Sigmoid colon (tissue), 4 donors: ENCODE measurements around the gene ADAMTS2.

ENCODE experiments used
- CTCF ChIP-seq, 4 experiments: fragments of 450-650 bp in 3 of 4; fragments of 200-600 bp in 1 of 4; IDR thresholded peaks; one replicate each; pipeline ENCODE4 v1.5.1; 2016 to 2019; ENCODE audit warnings: antibody characterized with exemption in 4 of 4, mild to moderate bottlenecking in 3 of 4, moderate library complexity in 2 of 4
- POLR2AphosphoS5 ChIP-seq, 4 donors: sonication (generic); formaldehyde crosslinking; IDR thresholded peaks; one replicate each; pipeline ENCODE4 v1.6.1; 2017; ENCODE audit warnings: antibody characterized with exemption in 4 of 4

GRCh38 chr5:179325296-179326031 lies 19.8 kb downstream of the ADAMTS2 start:
- TF ChIP-seq POLR2AphosphoS5 (IDR thresholded peaks at IDR 0.05) (no peak), CTCF (IDR thresholded peaks at IDR 0.05) (no peak)
